DND-41 (cell line): ENCODE measurements around the gene CDC42EP1.

Experiments used
- ATAC-seq: fragments of 200-7000 bp; cut with Tn5 transposase; 3 replicates; pipeline ENCODE4 v1.9.1; 2021; ENCODE audit warnings: low read depth; ENCODE audit not compliant: insufficient read depth
- DNase-seq: peaks from one replicate; pipeline ENCODE4 v3.0.0-alpha.2; 2020
- H2AFZ ChIP-seq: 2 replicates; pipeline ENCODE4 v1.6.0; 2012; ENCODE audit warnings: low read depth, low read length
- H3K27ac ChIP-seq: 2 replicates; pipeline ENCODE4 v1.5.1; 2012; ENCODE audit warnings: low read length, inconsistent platforms
- H3K27me3 ChIP-seq: fragments of 200-600 bp; sonication (generic); 2 replicates; pipeline ENCODE4 v1.6.0; 2012; ENCODE audit warnings: low read length, mild to moderate bottlenecking, inconsistent platforms; ENCODE audit not compliant: insufficient read depth, poor library complexity
- H3K36me3 ChIP-seq: 2 replicates; pipeline ENCODE4 v1.5.1; 2012; ENCODE audit warnings: low read length, inconsistent platforms; ENCODE audit not compliant: insufficient read depth
- H3K4me1 ChIP-seq: 2 replicates; pipeline ENCODE4 v1.5.1; 2012; ENCODE audit warnings: mild to moderate bottlenecking, low read length; ENCODE audit not compliant: insufficient read depth
- H3K4me2 ChIP-seq: 2 replicates; pipeline ENCODE4 v1.6.0; 2012; ENCODE audit warnings: mild to moderate bottlenecking, moderate library complexity, low read length, inconsistent platforms; ENCODE audit not compliant: insufficient read depth
- H3K4me3 ChIP-seq, 2 experiments: fragments of 200-600 bp in 1 of 2; shearing (Covaris generic) in 1 of 2; 2 replicates each; pipeline ENCODE4 v1.5.1; 2012 to 2016; ENCODE audit warnings: inconsistent platforms in 2 of 2, low read length in 2 of 2, mild to moderate bottlenecking in 2 of 2, low read depth in 1 of 2, moderate library complexity in 1 of 2
- H3K79me2 ChIP-seq: 2 replicates; pipeline ENCODE4 v1.6.0; 2012; ENCODE audit warnings: low read length, inconsistent platforms; ENCODE audit not compliant: insufficient read depth
- H3K9ac ChIP-seq: 2 replicates; pipeline ENCODE4 v1.6.0; 2012; ENCODE audit warnings: low read depth, mild to moderate bottlenecking, inconsistent platforms, low read length, moderate library complexity
- H3K9me3 ChIP-seq: 2 replicates; pipeline ENCODE4 v1.5.1; 2012; ENCODE audit warnings: low read length, moderate library complexity, mild to moderate bottlenecking, inconsistent platforms; ENCODE audit not compliant: insufficient read depth, severe bottlenecking
- H4K20me1 ChIP-seq: 2 replicates; pipeline ENCODE4 v1.6.0; 2012; ENCODE audit warnings: low read length; ENCODE audit not compliant: insufficient read depth
- CTCF ChIP-seq: IDR thresholded peaks from 2 replicates; pipeline ENCODE4 v1.5.1; 2012; ENCODE audit warnings: borderline replicate concordance, low read length, moderate library complexity, mild to moderate bottlenecking; ENCODE audit not compliant: poor library complexity, severe bottlenecking; ENCODE audit errors: extremely low read depth
- EZH2 ChIP-seq: IDR thresholded peaks from 3 replicates; pipeline ENCODE4 v1.6.1; 2012; ENCODE audit warnings: borderline replicate concordance, low read depth, mild to moderate bottlenecking, moderate library complexity, low read length, inconsistent platforms; ENCODE audit not compliant: severe bottlenecking

The CDC42EP1 gene

DNA sequence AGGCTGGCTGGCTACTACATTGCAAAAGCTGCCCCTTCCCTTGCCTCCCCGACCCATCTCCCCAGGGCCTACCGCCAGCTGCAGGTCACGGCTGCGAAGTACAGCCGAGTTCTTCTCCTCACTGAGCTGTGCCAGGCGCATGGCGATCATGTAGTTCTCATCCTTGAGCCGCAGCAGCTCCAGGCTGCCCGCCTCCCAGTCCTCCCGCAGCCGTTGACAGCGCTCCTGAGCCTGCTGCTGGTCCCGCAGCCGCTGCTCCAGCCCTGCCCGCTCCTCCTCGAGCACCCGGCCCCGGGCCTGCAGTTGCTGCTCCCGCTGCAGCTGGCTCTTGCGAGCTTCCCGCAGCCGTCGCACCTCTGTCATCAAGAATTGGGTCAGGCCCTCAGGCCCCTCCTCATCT lies 44.4 kb upstream of the CDC42EP1 start:
- Histone ChIP-seq H3K79me2 (no peaks in the 10 kb centered on the region), H3K9me3 (no peaks in the 10 kb centered on the region), H4K20me1 (no peaks in the 10 kb centered on the region), H3K4me3 (no peak overlapping the region), H3K4me1 (no peaks in the 10 kb centered on the region), H2AFZ (no peak overlapping the region), H3K36me3 (no peaks in the 10 kb centered on the region), H3K4me2 (no peak overlapping the region), H3K27me3 (peaks cover 13% of the 10 kb centered on the region), H3K9ac (no peak overlapping the region), H3K27ac (no peak overlapping the region)
- TF ChIP-seq EZH2 = no peak
- no peak for TF ChIP-seq CTCF
- no peak for ATAC-seq
- no peak for DNase-seq

DNA sequence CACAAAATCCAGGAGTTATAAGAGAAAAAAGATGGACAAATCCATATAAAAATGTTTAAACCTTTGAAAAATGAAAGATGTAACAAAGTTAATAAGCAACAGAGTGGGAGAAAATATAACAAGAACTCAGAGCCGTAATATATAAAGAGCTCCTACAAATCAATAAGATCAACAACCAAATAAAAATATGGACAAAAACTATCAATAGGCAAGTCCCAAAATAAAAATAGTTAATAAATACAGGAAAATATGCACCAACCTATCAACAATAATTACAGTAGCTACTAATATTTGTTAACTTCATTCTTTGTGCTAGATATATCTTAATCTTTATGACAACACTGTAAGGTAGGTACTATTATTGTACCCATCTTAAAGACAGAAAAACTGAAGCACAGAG lies 43.8 kb upstream of the CDC42EP1 start:
- no peak overlapping the region for H3K27ac ChIP-seq
- no peaks in the 10 kb centered on the region for H3K9me3 ChIP-seq
- H3K9ac ChIP-seq = no peak overlapping the region
- no peak overlapping the region for H2AFZ ChIP-seq
- no peaks in the 10 kb centered on the region for H4K20me1 ChIP-seq
- no peak for DNase-seq
- H3K4me3 ChIP-seq = no peak overlapping the region
- H3K27me3 ChIP-seq = peaks cover 13% of the 10 kb centered on the region
- no peaks in the 10 kb centered on the region for H3K36me3 ChIP-seq
- H3K4me2 ChIP-seq = no peak overlapping the region
- TF ChIP-seq CTCF (no peak), EZH2 (no peak)
- H3K79me2 ChIP-seq = no peaks in the 10 kb centered on the region
- no peak for ATAC-seq
- no peaks in the 10 kb centered on the region for H3K4me1 ChIP-seq

- Histone ChIP-seq H3K36me3 (no peaks in the 10 kb centered on the region), H3K9ac (no peak overlapping the region), H3K27ac (no peak overlapping the region), H3K4me2 (no peak overlapping the region), H3K4me1 (no peaks in the 10 kb centered on the region), H4K20me1 (no peaks in the 10 kb centered on the region), H3K4me3 (no peak overlapping the region), H3K79me2 (no peaks in the 10 kb centered on the region), H3K9me3 (no peaks in the 10 kb centered on the region), H3K27me3 (peaks cover 19% of the 10 kb centered on the region), H2AFZ (no peak overlapping the region)
- DNase-seq (no peak), ATAC-seq (no peak)
- TF ChIP-seq CTCF (no peak), EZH2 (no peak)
Observed at GRCh38 chr22:37517826-37518450, 42.3 kb upstream of the CDC42EP1 start.
